GM21737 (cell line): ENCODE data around the gene ZFP36.
A peak's percentile ranks its signal among the peaks of the same experiment; 100 is the strongest.
"Not testable (repeated sequence)": the region's sequence is repeated elsewhere in the genome, so short reads cannot be mapped to it uniquely, and the experiment has no call there.

Source experiments
- ATAC-seq: cut with Tn5 transposase; IDR thresholded peaks from one replicate; pipeline ENCODE4 v1.9.1; 2021; ENCODE audit warnings: mild to moderate bottlenecking, moderate library complexity; ENCODE audit not compliant: unreplicated experiment

Gene ZFP36

GRCh38 chr19:39435499-39436349 is 29.1 kb downstream of the ZFP36 start, which contains the start of gene RPS16:
Gene RPS16, minus strand, starts transcription at chr19:39435949. Its CDS starts 54 bp downstream, at chr19:39435895.
- peak; percentile 62 for ATAC-seq

DNA sequence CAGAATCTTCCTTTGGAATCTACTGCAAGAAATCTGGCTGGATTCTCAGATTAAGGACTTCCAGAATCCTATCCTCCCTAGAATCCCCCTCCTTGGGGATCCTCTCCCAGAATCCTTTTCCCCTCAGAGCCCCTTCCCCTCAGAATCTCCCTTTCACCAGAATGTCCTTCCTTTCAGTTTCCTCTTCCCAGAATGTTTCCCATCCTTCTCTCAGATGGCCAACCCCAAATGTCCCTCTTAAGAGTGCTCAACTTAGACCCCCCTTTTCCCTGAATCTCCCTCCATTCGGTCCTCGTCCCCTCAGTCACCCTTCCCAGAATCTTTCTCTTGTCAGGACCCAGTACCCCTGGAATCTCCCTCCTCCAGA is 29.7 kb downstream of the ZFP36 start:
- no peak for ATAC-seq

- no peak for ATAC-seq
Observed at GRCh38 chr19:39438270-39438934, 31.8 kb downstream of the ZFP36 start.

DNA sequence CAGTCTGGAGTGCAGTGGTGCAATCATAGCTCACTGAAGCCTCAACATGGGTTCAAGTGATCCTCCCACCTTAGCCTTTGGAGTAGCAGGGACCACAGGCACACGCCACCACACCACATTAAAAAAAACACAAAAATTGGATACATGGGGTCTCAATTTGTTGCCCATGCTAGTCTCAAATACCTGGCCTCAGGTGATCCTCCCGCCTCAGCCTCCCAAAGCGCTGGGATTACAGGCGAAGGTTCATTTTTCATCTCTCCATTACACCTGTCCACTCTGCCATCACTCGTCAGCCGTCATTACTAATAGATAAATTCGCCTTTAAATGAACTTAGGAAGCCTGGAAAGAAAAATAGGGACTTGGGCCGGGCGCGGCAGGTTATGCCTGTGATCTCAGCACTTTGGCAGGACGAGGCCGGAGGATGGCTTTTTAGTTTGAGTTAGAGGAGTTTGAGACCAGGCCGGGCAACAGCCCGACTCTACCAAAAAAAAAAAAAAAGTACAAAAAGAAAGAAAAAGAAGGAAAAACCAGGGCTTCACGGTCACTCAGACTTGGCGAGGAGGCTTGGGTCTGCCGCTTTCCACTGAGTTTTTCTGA is 38.0 kb downstream of the ZFP36 start:
- ATAC-seq, result no peak

GRCh38 chr19:39445196-39446111 is 38.8 kb downstream of the ZFP36 start, which contains the start of gene SUPT5H:
Gene SUPT5H, plus strand, starts transcription at chr19:39445582. Its CDS starts 309 bp downstream, at chr19:39445891.
- peak; percentile 77 for ATAC-seq

- no peak for ATAC-seq
Observed at GRCh38 chr19:39446365-39447084, 39.9 kb downstream of the ZFP36 start.

DNA sequence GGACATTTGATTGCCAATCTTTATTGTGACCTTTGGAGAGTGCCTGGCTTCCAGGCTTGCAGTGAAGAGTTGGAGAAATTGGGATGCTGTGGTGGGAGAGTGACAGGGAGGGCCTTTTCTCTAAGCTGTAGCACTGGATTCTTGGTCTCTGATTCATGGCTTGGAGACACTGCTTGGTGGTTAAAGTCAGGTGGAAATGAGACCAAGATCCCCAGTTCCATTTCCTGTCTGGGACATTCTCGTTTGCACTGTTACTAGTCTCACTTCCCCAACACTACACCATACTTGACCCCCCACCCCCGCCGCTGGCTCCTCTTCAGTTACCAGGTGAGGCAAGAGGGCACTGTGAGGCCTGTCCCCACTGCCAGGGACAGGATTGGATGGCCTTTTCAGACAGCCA is 41.6 kb downstream of the ZFP36 start:
- no peak for ATAC-seq

- no peak for ATAC-seq
Observed at GRCh38 chr19:39449116-39449797, 42.6 kb downstream of the ZFP36 start.

GRCh38 chr19:39451257-39451656 is 44.6 kb downstream of the ZFP36 start:
- ATAC-seq, result not testable (repeated sequence)
